Activated naive CD8-positive, alpha-beta T cell treated with anti-CD3 and anti-CD28 coated beads, Interleukin-2, amount 50 U/mL, for 24 hours (primary cell): ENCODE data around the gene USP53.
"Not testable (repeated sequence)": the region's sequence is repeated elsewhere in the genome, so short reads cannot be mapped to it uniquely, and the experiment has no call there.

Experiments used
- ATAC-seq: fragments of 150-1000 bp; cut with Tn5 transposase; one replicate; pipeline ENCODE4 v1.10.0; 2021
- DNase-seq: peaks from one replicate; pipeline ENCODE4 v3.0.0; 2021
- H3K27ac Mint-ChIP-seq: one replicate; pipeline ENCODE4 v1.8.0; 2021; ENCODE audit warnings: mild to moderate bottlenecking, mixed read lengths
- H3K27me3 Mint-ChIP-seq: one replicate; pipeline ENCODE4 v1.8.0; 2021; ENCODE audit warnings: mixed read lengths
- H3K36me3 Mint-ChIP-seq: one replicate; pipeline ENCODE4 v1.8.0; 2021; ENCODE audit warnings: low read depth, mixed read lengths
- H3K4me1 Mint-ChIP-seq: one replicate; pipeline ENCODE4 v1.8.0; 2021; ENCODE audit warnings: mixed read lengths
- H3K4me3 Mint-ChIP-seq: one replicate; pipeline ENCODE4 v1.8.0; 2021; ENCODE audit warnings: mild to moderate bottlenecking, moderate library complexity, mixed read lengths
- H3K9me3 Mint-ChIP-seq: one replicate; pipeline ENCODE4 v1.8.0; 2021; ENCODE audit warnings: mixed read lengths

The USP53 gene

GRCh38 chr4:119212234-119212963, at the start of gene USP53:
TSS of gene USP53 (plus strand) at chr4:119212713. CDS start at chr4:119239760, 27,047 bp downstream.
- peak; percentile 91 for ATAC-seq
- Mint-ChIP-seq H3K27me3 (no peaks in the 10 kb centered on the region), H3K9me3 (no peaks in the 10 kb centered on the region), H3K27ac (peak within 1 kb of the TSS; percentile 90), H3K4me3 (peak within 1 kb of the TSS; percentile 91), H3K36me3 (peaks cover 7% of the 10 kb centered on the region), H3K4me1 (peaks cover 53% of the 10 kb centered on the region)
- peak; percentile 97 for DNase-seq

DNA sequence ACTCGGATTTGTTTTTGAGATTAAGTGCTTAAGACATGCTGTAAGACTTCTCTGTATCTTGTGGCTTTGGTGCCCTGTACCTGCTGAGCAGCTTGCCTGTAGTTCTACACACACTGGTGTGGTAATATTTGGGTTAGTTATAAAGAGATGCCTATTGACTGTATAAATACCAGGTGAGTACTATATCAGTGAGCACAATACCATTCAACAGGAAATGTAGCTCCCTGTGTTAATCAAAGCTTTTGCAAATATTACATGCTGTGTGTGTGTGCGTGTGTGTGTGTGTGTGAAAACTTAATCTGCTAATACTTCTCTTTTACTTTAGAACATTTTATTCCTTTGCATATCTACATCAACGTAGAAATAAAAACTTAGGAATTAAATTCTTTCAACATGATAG, 46.7 kb upstream of the USP53 start:
- Mint-ChIP-seq H3K27ac (no peak overlapping the region), H3K4me1 (no peaks in the 10 kb centered on the region), H3K27me3 (no peaks in the 10 kb centered on the region), H3K36me3 (no peaks in the 10 kb centered on the region), H3K9me3 (no peaks in the 10 kb centered on the region), H3K4me3 (no peak overlapping the region)
- ATAC-seq (no peak), DNase-seq (no peak)

- DNase-seq (no peak), ATAC-seq (no peak)
- no peaks in the 10 kb centered on the region for H3K27me3 Mint-ChIP-seq
- no peak overlapping the region for H3K27ac Mint-ChIP-seq
- no peaks in the 10 kb centered on the region for H3K36me3 Mint-ChIP-seq
- no peaks in the 10 kb centered on the region for H3K9me3 Mint-ChIP-seq
- peaks cover 6% of the 10 kb centered on the region for H3K4me1 Mint-ChIP-seq
- H3K4me3 Mint-ChIP-seq = no peak overlapping the region
These were observed 42.3 kb upstream of the USP53 start for GRCh38 chr4:119170195-119170594.

DNA sequence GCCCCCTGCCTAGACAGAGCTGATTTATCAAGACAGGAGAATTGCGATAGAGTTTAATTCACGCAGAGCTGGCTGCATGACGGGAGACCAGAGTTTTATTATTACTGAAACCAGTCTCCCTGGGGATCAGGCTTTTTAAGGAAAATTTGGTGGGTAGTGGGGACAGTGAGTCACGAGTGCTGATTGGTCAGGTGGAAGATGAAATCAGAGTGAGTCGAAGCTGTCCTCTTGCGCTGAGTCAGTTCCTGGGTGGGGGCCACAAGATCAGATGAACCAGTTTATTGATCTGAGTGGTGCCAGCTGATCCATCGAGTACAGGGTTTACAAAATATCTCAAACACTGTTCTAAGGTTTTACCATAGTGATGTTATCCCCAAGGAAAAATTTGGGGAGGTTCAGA, 40.3 kb upstream of the USP53 start:
- H3K4me1 Mint-ChIP-seq = peaks cover 6% of the 10 kb centered on the region
- H3K9me3 Mint-ChIP-seq = no peaks in the 10 kb centered on the region
- ATAC-seq = no peak

DNA sequence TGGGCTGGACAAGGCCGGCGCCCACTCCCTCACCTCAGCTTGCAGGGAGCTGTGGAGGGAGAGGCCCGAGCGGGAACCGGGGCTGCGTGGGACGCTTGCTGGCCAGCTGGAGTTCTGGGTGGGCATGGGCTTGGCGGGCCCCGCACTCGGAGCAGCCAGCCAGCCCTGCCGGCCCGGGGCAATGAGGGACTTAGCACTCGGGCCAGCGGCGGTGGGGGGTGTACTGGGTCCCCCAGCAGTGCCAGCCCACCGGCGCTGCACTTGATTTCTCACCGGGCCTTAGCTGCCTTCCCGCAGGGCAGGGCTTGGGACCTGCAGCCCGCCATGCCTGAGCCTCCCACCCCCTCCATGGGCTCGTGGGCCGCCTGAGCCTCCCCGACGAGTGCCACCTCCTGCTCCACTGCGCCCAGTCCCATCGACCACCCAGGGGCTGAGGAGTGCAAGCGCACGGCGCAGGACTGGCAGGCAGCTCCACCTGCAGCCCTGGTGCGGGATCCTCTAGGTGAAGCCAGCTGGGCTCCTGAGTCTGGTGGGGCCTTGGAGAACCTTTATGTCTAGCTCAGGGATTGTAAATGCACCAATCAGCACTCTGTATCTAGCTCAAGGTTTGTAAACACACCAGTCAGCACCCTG, 38.7 kb upstream of the USP53 start:
- DNase-seq, H3K27ac Mint-ChIP-seq, ATAC-seq, H3K27me3 Mint-ChIP-seq, H3K9me3 Mint-ChIP-seq, H3K36me3 Mint-ChIP-seq, H3K4me1 Mint-ChIP-seq, H3K4me3 Mint-ChIP-seq: not testable (repeated sequence)

More for the DNA sequence above, 40.3 kb upstream of the USP53 start:
- no peaks in the 10 kb centered on the region for H3K36me3 Mint-ChIP-seq
- DNase-seq = no peak
- H3K4me3 Mint-ChIP-seq = no peak overlapping the region
- no peak overlapping the region for H3K27ac Mint-ChIP-seq
- no peaks in the 10 kb centered on the region for H3K27me3 Mint-ChIP-seq

DNA sequence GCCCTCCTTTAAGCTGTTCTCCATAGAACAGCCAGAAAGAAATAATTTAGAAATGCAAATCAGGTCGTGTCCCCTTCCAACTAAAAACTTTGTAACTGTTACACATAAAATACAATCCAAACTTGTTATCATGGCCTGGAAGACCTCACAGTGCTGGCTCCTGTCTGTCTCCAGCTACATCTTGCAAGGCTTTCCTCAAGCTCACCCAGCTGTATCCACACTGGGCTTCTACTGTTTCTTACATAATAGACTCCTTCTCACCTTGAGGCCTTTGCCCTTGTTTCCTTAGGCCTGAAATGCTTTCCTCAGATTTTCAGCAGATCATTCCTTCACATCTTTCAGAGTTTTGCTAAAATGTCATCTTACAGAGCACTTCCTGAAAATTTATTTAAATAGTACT, 33.5 kb upstream of the USP53 start:
- no peak overlapping the region for H3K27ac Mint-ChIP-seq
- no peaks in the 10 kb centered on the region for H3K4me1 Mint-ChIP-seq

DNA sequence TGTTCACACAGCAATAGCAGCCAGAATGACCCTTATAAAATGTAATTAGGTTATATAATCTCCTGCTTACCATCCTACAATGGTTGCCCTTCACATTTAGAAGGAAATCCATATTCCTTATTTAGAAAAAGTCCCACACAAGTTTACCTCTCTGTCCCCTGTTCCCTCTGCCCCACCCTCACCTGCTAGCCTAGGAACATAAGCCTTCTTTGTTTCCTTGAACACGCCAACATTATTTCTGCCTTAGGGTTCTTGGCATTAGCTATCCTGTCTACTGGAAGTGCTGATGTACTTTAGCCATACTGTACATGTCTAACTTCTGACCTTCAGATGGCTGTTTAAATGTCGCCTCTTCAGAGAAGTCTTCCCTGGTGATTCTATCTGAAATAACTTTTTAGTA, 28.4 kb upstream of the USP53 start:
- ATAC-seq (no peak), DNase-seq (no peak)
- Mint-ChIP-seq H3K4me1 (no peaks in the 10 kb centered on the region), H3K4me3 (no peak overlapping the region), H3K9me3 (no peaks in the 10 kb centered on the region), H3K27me3 (peaks cover 4% of the 10 kb centered on the region), H3K27ac (no peak overlapping the region), H3K36me3 (no peaks in the 10 kb centered on the region)

More for the DNA sequence above, 33.5 kb upstream of the USP53 start:
- ATAC-seq (no peak), DNase-seq (no peak)
- H3K27me3 Mint-ChIP-seq = peaks cover 2% of the 10 kb centered on the region
- no peaks in the 10 kb centered on the region for H3K36me3 Mint-ChIP-seq
- H3K4me3 Mint-ChIP-seq = no peak overlapping the region
- no peaks in the 10 kb centered on the region for H3K9me3 Mint-ChIP-seq

DNA sequence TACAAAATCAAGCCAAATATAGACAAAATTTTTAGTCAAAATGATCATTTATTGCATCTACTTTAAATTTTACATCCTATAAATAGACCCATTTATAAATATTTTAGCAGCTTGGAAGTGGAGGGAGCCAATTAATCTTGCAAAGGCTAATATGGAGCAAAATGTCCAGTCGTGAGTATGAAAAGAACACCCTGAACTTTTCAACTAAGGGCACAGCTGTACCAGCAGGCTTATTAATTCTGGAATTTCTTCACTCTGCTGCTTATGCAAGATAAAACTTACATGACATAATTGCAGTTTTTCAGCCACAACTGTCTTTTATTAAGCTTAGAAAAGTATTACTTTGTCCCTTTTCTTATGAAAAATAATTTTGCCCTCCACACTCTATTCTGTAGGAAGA, 22.9 kb upstream of the USP53 start:
- no peaks in the 10 kb centered on the region for H3K27me3 Mint-ChIP-seq
- no peaks in the 10 kb centered on the region for H3K36me3 Mint-ChIP-seq
- no peak overlapping the region for H3K27ac Mint-ChIP-seq
- H3K4me1 Mint-ChIP-seq = no peaks in the 10 kb centered on the region
- no peaks in the 10 kb centered on the region for H3K9me3 Mint-ChIP-seq
- no peak for DNase-seq
- no peak for ATAC-seq
- no peak overlapping the region for H3K4me3 Mint-ChIP-seq

GRCh38 chr4:119190354-119190753, 22.2 kb upstream of the USP53 start:
- Mint-ChIP-seq H3K9me3 (no peaks in the 10 kb centered on the region), H3K4me1 (no peaks in the 10 kb centered on the region), H3K27me3 (no peaks in the 10 kb centered on the region), H3K4me3 (no peak overlapping the region), H3K36me3 (no peaks in the 10 kb centered on the region), H3K27ac (no peak overlapping the region)
- DNase-seq = no peak
- no peak for ATAC-seq

DNA sequence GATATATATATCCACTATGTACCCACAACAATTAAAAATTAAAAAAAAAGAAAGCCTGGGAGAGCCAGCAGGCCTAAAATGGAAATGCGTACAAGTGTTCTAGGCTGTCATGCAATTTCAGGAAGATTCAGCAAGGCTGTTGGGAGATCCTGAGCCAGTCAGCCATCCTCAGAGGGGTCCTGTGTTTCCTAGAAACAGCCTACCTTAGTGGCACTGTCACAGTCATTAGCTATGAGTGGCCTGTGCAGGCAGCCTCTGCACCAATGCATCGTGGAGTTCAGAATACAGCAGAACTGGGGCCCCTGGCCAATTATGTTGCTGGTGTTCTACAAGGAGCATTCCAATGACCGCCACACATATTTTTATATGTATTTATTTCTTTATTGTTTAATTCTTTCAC, 21.0 kb upstream of the USP53 start:
- ATAC-seq = no peak
- Mint-ChIP-seq H3K4me1 (no peaks in the 10 kb centered on the region), H3K36me3 (no peaks in the 10 kb centered on the region), H3K27me3 (no peaks in the 10 kb centered on the region), H3K9me3 (no peaks in the 10 kb centered on the region), H3K27ac (no peak overlapping the region), H3K4me3 (no peak overlapping the region)
- DNase-seq = no peak

DNA sequence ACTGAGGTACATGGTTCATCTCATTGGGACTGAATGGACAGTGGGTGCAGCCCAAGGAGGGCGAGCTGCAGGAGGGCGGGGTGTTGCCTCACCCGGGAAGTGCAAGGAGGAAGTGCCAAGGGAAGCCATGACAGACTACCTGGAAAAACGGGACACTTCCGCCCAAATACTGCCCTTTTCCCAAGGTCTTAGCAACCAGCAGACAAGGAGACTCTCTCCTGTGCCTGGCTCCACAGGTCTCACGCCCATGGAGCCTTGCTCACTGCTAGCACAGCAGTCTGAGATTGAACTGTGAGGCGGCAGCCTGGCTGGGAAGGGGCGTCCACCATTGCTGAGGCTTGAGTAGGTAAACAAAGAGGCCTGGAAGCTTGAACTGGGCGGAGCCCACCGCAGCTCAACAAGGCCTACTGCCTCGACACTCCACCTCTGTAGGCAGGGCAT, 14.7 kb upstream of the USP53 start:
- DNase-seq = no peak
- H3K9me3 Mint-ChIP-seq = no peaks in the 10 kb centered on the region
- no peak for ATAC-seq
- no peaks in the 10 kb centered on the region for H3K36me3 Mint-ChIP-seq
- H3K4me1 Mint-ChIP-seq = no peaks in the 10 kb centered on the region
- no peak overlapping the region for H3K4me3 Mint-ChIP-seq
- no peaks in the 10 kb centered on the region for H3K27me3 Mint-ChIP-seq
- no peak overlapping the region for H3K27ac Mint-ChIP-seq

GRCh38 chr4:119204916-119205315, 7.6 kb upstream of the USP53 start:
- DNase-seq (no peak), ATAC-seq (no peak)
- H3K36me3 Mint-ChIP-seq = no peaks in the 10 kb centered on the region
- no peak overlapping the region for H3K27ac Mint-ChIP-seq
- no peaks in the 10 kb centered on the region for H3K27me3 Mint-ChIP-seq
- peaks cover 24% of the 10 kb centered on the region for H3K4me1 Mint-ChIP-seq
- H3K4me3 Mint-ChIP-seq = no peak overlapping the region
- H3K9me3 Mint-ChIP-seq = no peaks in the 10 kb centered on the region

DNA sequence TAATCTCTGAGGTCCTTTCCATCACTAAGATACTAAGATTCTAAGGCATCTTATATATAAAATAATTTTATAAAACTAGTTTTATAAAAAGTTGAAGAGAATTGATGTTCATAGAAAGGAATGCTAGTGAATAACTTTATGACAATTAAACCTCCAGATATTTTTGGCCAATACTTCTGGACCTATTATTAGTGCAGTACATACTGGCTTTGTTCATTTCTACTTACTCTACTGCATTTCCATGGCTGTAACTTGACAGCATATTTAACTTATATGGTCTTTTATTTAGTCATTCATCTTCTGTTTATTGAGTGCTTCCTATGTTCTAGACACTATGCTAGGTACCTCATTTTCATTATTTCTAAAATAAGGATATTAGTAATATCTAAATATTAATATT, 6.8 kb upstream of the USP53 start:
- peaks cover 29% of the 10 kb centered on the region for H3K4me1 Mint-ChIP-seq
- H3K27ac Mint-ChIP-seq = no peak overlapping the region
- H3K36me3 Mint-ChIP-seq = no peaks in the 10 kb centered on the region

DNA sequence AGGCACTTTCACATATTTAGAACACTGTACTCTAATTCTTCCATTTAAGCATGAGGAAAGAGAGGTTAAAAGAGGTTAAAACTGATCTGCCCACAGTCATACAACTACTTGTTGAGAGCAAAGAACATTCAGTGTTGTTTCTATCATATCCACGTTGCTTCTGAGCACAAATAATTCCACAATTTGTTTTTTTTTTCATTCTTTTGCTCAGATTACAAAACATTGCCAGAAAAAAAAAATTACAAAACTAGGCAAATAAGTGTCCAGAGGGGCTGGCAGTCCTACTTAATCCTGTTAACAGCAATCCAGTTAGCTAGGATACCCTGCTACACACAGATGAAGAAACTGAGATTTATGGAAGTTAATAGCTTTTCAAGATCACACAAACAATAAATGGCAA, 6.3 kb upstream of the USP53 start:
- Mint-ChIP-seq H3K27me3 (no peaks in the 10 kb centered on the region), H3K36me3 (no peaks in the 10 kb centered on the region), H3K4me1 (peaks cover 34% of the 10 kb centered on the region), H3K9me3 (no peaks in the 10 kb centered on the region), H3K4me3 (no peak overlapping the region), H3K27ac (no peak overlapping the region)
- no peak for ATAC-seq
- DNase-seq = no peak

More for the DNA sequence above, 6.8 kb upstream of the USP53 start:
- Mint-ChIP-seq H3K27me3 (no peaks in the 10 kb centered on the region), H3K9me3 (no peaks in the 10 kb centered on the region), H3K4me3 (no peak overlapping the region)
- no peak for ATAC-seq
- DNase-seq = no peak

DNA sequence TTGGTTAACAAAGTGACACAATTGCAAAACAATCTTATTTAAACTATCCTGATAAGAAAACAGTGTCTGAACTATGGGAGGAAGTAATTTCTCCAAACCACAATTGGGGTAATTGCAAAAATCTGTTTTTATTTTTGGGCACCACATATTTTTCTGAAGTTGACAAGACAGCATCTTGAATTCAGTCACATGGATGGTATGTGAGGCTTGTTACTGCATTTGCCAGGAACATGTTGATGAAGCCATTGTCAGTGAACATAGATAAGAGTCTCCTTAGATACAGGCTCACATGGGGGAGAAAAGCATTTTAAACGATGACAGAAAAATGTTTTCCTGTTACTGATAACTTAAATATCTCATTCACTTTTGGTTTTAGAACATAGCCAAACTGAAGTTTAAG, 5.5 kb upstream of the USP53 start:
- Mint-ChIP-seq H3K27me3 (no peaks in the 10 kb centered on the region), H3K4me1 (peaks cover 42% of the 10 kb centered on the region), H3K9me3 (no peaks in the 10 kb centered on the region), H3K36me3 (no peaks in the 10 kb centered on the region), H3K4me3 (no peak overlapping the region), H3K27ac (no peak overlapping the region)
- DNase-seq (no peak), ATAC-seq (no peak)
